HG03571 (cell line): ENCODE data around the gene CCR8.

Experiments used
- ATAC-seq: cut with Tn5 transposase; IDR thresholded peaks from one replicate; pipeline ENCODE4 v1.9.1; 2021; ENCODE audit not compliant: unreplicated experiment

Gene CCR8

DNA sequence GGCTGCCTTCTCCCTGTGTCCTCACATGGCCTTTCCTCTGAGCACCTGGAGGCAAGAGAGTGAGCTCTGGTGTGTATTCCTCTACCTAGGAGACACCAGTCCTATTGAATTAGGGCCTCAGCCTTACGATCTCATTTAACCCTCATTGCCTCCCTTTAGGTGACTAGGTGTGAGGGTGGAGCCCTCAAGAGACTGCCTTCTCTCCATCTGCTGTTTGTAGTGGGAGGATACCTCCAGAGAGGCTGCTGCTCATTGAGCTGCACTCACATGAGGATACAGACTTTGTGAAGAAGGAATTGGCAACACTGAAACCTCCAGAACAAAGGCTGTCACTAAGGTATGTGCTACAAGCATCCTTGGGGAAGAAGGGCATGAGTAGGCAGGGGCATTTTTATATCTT lies at the start of gene CCR8:
Gene CCR8 (plus strand): TSS at position 217 of the 400 bp plus-strand sequence. CDS start 2,623 bp downstream, outside the sequence.
- no peak for ATAC-seq

GRCh38 chr3:39279745-39280517 lies 49.6 kb upstream of the CCR8 start, which contains the start of gene CX3CR1:
TSS of gene CX3CR1 (minus strand) at chr3:39280036. CDS start at chr3:39266509, 13,527 bp downstream.
- no peak for ATAC-seq

DNA sequence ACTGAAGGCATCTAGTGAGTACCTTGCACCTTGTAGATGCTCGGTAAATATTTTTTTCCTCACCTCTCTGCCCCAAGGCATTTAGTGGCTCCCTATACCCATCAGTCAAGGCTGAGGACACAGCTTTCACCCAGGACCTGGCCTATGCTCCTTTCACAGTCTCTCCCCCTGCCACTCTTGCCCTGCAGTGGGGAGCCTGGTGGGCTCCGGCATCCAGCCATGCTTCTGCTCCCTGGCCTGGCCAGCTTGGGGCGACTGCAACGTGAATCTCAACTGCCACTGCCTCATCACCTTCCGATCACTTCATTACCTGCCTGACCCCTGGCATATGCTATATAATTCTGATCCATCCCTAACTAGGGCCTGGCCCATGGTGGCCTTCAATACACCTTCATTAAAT lies 48.9 kb upstream of the CCR8 start:
- ATAC-seq = no peak

DNA sequence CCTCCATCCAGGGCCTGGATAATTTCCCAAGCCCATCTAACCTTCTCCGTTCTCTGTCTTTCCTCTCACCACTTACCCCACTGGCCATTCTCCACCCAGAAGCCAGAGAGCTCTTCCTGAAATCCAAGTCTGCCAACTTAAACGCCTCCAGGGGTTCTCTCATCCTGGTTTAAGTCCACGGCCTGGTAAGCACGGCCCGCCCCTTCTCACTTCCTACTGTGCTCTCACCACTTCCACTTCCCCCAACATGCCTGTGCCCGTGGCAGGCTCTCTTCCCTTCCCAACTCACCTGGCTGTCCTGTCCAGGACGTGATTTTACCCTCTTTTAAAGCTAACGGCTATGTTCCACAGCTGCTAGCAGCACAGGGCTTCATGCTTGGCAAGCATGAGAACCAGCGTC lies 48.0 kb upstream of the CCR8 start:
- ATAC-seq = no peak

- no peak for ATAC-seq
Measured at GRCh38 chr3:39282057-39282456, 47.5 kb upstream of the CCR8 start.

DNA sequence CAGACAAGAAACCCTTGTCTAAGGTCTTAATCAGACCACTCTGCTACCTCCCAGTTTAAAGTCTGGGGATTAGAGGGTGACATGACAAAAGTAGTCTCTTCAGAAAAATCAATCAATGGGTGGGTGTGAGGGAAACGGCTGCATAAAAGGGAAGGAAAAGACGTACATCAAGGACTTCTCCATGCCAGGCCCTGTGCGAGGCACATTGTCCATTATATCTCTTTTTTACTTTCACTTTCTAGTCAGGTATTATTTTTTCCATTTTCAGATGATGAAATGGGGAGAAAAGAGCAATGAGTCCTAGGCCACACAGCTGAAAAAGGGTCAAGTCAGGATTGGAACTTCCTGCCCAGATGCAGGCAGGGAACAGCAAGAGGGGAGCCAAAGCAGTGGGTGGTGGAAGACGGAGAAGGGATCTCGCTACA lies 45.0 kb upstream of the CCR8 start:
- no peak for ATAC-seq

DNA sequence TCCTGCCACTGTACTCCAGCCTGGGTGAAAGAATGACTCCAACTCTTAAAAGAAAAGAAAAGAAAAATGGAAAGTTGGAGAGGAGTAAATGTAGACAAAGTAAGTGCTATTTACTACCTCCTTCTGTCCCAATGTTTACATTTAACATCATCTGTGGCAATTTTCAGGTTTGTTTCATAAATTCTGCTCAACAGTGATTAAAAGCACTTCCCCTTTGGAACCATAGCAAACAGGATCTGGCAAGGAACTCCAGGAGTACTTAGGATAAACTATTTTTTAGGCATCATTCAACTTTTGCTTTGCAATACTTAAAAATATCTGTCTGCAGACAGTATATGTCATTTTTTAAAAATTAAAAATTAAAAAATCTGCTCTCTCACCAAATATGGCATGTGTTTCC lies 44.2 kb upstream of the CCR8 start:
- no peak for ATAC-seq

DNA sequence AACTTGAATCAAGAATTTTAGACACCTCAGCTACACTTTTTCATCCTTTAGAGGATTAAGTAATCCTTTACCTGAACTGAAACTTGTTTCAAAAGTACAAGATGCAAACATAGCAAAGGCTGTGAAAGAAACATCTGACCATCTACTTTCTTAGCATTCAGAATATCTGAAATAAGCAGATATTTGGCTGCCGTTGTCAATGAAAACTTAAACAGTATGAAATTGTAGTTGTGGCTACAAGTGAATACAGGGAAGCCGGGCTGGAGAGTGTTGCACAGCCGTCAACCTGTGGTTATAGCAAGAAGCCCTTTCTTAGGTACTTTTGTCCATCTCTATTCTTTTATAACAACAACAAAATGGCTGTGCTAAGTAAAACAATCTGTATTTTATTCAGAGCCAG lies 42.7 kb upstream of the CCR8 start:
- no peak for ATAC-seq

- no peak for ATAC-seq
Measured at GRCh38 chr3:39287216-39288164, 42.0 kb upstream of the CCR8 start.

GRCh38 chr3:39288300-39288808 lies 41.2 kb upstream of the CCR8 start:
- peak; percentile 98 for ATAC-seq

DNA sequence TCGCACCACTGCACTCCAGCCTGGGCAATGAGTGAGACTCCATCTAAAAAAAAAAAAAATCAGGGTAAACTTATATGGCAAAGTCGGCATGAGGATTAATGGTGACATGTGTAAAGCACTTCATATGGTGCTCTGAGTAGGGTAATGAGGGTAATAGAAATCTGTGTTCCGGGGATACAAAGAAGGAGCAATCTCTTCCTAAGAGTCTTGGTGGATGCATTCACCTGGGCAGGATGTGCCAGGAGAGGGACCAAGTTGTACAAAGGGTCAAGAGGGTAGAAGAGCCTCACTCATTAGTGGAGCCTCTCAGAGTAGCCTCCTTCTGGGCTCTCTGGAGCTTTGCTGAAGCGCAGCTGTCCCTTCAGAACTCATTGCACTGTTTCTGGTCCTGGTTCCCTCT lies 40.4 kb upstream of the CCR8 start:
- ATAC-seq = no peak

DNA sequence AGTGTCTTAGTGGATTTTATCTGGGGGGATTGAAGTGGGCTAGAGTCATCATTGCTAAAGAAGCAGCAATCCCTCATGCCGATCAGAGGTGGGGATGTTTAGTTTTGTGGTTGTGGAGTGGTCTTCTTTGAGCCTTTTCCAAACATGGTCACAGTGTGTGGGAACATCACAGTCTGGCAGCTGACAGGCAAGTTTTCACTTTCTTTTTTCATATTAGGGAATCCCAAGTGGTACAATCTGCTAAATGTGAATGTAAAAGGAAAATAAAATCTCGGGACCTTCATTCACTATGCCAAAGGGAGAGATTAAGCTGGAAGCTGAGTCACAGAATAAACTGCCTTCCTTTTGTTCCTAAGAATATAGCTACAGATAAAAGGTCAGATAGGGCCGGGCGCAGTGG lies 39.3 kb upstream of the CCR8 start:
- ATAC-seq = no peak

DNA sequence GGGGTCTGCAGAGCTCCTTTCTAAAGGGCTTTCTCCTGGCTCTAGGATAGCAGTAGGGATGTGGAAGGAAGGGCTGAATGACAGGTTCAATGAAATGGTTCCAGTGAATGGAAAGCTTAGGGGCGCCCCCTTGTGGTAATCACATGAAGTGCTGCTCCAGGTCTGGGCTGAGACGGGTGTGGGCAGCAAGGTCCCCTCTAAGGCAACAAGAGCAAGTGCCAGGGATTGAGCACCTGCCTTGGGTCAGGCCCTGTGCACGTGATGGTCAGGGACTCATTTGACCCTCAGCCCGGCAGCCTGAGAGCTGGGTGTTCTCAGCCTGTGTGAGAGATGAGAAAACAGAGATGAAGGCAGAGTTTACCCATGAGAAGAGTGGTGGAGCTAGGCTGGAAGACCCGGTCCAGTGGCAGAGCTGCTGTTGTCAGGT lies 37.6 kb upstream of the CCR8 start:
- no peak for ATAC-seq

GRCh38 chr3:39292961-39293360 lies 36.5 kb upstream of the CCR8 start:
- no peak for ATAC-seq

DNA sequence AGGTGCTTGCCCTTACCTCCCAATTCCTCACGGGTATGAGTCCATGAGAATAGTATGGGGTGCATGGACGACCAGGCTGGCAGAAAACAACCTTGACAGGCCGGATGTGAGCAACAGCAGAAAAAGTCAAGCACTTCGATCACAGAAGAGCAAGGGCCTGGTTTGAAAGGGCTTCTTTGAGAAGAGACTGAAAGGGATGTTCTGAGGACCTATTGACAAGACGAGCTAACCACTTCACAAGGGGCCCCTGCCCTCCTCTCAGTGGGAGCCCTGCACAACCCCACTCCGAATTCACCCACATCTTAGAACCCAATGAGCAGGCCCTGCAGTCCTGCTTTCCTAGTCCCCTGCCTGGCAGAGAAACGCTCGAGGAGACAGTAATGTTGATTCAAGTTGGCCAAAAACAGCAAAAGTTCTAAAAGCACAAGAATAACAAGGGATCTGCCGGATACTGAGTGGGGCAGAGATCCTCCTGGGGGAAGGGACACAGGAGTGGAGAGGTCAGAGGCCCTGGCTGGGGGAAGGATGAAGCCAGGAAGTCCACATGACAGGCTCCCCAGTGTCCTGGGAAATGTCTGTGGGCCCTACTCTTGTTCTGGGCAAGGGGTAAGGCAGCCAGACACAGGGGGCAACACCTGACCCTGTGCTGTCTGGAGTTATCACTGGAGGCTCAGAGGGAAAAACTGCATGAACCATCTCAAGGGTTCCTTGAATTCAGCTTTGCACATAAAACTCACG lies 34.9 kb upstream of the CCR8 start:
- ATAC-seq = no peak

DNA sequence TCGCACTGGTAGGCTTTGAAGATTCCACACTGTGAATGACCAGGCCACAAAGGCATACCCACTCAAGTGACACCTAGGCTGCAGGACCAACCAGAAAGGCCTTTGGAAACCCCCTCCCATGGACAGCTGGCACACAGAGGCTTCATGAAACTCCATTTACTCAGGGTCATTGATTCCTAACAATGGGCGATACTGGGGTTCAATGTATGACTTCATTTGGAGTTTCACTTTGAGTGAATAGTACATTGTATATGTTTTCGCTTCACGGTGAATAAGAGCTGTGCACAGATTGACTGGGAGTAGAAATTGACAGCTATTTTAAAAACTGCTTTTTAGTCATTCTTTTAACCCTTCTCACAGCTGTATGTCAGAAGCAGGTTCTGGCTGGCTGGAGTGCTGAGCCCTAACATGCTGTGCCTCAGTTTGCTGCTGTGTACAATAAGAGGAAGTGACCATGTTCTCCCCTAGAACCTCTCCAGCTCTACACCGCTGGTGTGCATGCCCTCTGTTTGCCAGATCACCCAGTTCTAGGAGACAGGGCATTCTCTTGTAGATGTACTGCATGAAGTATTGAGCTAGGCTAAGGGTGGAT lies 34.2 kb upstream of the CCR8 start:
- ATAC-seq = peak; percentile 88

GRCh38 chr3:39296197-39297077 lies 33.1 kb upstream of the CCR8 start:
- no peak for ATAC-seq

DNA sequence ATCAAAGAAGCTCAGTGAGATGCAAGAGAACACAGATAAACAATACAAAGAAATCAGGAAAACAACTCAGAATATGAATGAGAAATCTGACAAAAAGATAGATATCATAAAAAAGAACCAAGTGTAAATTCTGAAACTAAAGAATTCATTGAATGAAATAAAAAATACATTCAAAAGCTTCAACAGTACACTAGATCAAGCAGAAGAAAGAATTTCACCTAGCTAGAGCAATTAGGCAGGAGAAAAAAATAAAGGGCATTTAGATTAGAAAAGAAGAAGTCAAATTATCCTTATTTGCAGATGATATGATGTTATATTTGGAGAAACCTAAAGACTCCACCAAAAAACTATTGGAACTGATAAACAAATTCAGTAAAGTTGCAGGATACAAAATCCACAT lies 30.2 kb upstream of the CCR8 start:
- ATAC-seq = no peak

DNA sequence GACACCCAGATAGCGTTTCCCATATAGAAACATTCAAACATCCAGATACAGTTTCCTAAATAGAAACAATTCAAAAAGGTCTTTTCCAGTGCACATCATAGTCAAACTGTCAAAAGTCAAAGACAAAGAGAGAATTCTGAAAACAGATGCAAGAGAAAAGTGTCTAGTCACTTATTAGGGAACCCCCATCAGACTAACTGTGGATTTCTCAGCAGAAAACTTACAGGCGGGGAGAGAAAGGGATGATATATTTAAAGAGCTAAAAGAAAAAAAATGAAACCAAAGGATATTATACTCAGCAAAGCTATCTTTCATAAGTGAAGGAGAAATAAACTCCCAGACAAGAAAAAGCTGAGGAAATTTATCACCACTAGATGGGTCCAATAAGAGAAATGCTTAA lies 27.3 kb upstream of the CCR8 start:
- ATAC-seq = no peak

GRCh38 chr3:39313289-39313688 lies 16.2 kb upstream of the CCR8 start:
- no peak for ATAC-seq
